Measurements from ENCODE around the gene ASTN2.

ASTN2 gene

GRCh38 chr9:116383133-116383532 is 1031.7 kb downstream of the ASTN2 start:
- TF ChIP-seq POLR2AphosphoS5 (IDR thresholded peaks at IDR 0.05; ENCODE audit: low read depth, low read length) (no peak), FOXP2 (optimal IDR thresholded peaks at IDR 0.05; ENCODE audit: borderline replicate concordance, extremely low read depth, extremely low read length, insufficient read depth) (no peak), TAF1 (IDR thresholded peaks at IDR 0.05; ENCODE audit: borderline replicate concordance, insufficient read depth, low read length) (no peak), REST (IDR thresholded peaks at IDR 0.05; ENCODE audit: insufficient read depth in 1 of 2, low read depth in 2 of 2, low read length in 2 of 2) (no peak), SIN3A (IDR thresholded peaks at IDR 0.05; ENCODE audit: borderline replicate concordance, insufficient read depth, low read length) (no peak)

- TF ChIP-seq POLR2AphosphoS5 (IDR thresholded peaks at IDR 0.05; ENCODE audit: low read depth, low read length) (no peak), TAF1 (IDR thresholded peaks at IDR 0.05; ENCODE audit: borderline replicate concordance, insufficient read depth, low read length) (no peak), FOXP2 (optimal IDR thresholded peaks at IDR 0.05; ENCODE audit: borderline replicate concordance, extremely low read depth, extremely low read length, insufficient read depth) (no peak), SIN3A (IDR thresholded peaks at IDR 0.05; ENCODE audit: borderline replicate concordance, insufficient read depth, low read length) (no peak), REST (IDR thresholded peaks at IDR 0.05; ENCODE audit: insufficient read depth in 1 of 2, low read depth in 2 of 2, low read length in 2 of 2) (no peak)
These were observed 1032.8 kb downstream of the ASTN2 start for GRCh38 chr9:116382053-116382452.

GRCh38 chr9:116381350-116381749 is 1033.5 kb downstream of the ASTN2 start:
- TF ChIP-seq SIN3A (IDR thresholded peaks at IDR 0.05; ENCODE audit: borderline replicate concordance, insufficient read depth, low read length) (no peak), FOXP2 (optimal IDR thresholded peaks at IDR 0.05; ENCODE audit: borderline replicate concordance, extremely low read depth, extremely low read length, insufficient read depth) (no peak), REST (IDR thresholded peaks at IDR 0.05; ENCODE audit: insufficient read depth in 1 of 2, low read depth in 2 of 2, low read length in 2 of 2) (no peak), TAF1 (IDR thresholded peaks at IDR 0.05; ENCODE audit: borderline replicate concordance, insufficient read depth, low read length) (no peak), POLR2AphosphoS5 (IDR thresholded peaks at IDR 0.05; ENCODE audit: low read depth, low read length) (no peak)

GRCh38 chr9:116380496-116380995 is 1034.3 kb downstream of the ASTN2 start:
- TF ChIP-seq SIN3A (IDR thresholded peaks at IDR 0.05; ENCODE audit: borderline replicate concordance, insufficient read depth, low read length): no peak
- no peak for TF ChIP-seq REST (IDR thresholded peaks at IDR 0.05; ENCODE audit: insufficient read depth in 1 of 2, low read depth in 2 of 2, low read length in 2 of 2)
- TF ChIP-seq POLR2AphosphoS5 (IDR thresholded peaks at IDR 0.05; ENCODE audit: low read depth, low read length): no peak
- TF ChIP-seq FOXP2 (optimal IDR thresholded peaks at IDR 0.05; ENCODE audit: borderline replicate concordance, extremely low read depth, extremely low read length, insufficient read depth): no peak
- TF ChIP-seq TAF1 (IDR thresholded peaks at IDR 0.05; ENCODE audit: borderline replicate concordance, insufficient read depth, low read length): no peak

GRCh38 chr9:116379821-116380220 is 1035.0 kb downstream of the ASTN2 start:
- TF ChIP-seq REST (IDR thresholded peaks at IDR 0.05; ENCODE audit: insufficient read depth in 1 of 2, low read depth in 2 of 2, low read length in 2 of 2) (no peak), POLR2AphosphoS5 (IDR thresholded peaks at IDR 0.05; ENCODE audit: low read depth, low read length) (no peak), TAF1 (IDR thresholded peaks at IDR 0.05; ENCODE audit: borderline replicate concordance, insufficient read depth, low read length) (no peak), SIN3A (IDR thresholded peaks at IDR 0.05; ENCODE audit: borderline replicate concordance, insufficient read depth, low read length) (no peak), FOXP2 (optimal IDR thresholded peaks at IDR 0.05; ENCODE audit: borderline replicate concordance, extremely low read depth, extremely low read length, insufficient read depth) (no peak)

Data from PFSK-1 (cell line).